ENCODE data around the gene OR6C70. TPM values are rescaled to one million over a fixed set of nuclear protein-coding genes. Genes with fewer than 3 reads are reported as not detected.
"Not testable (repeated sequence)": the region's sequence is repeated elsewhere in the genome, so short reads cannot be mapped to it uniquely, and the experiment has no call there.

OR6C70 gene
- total RNA-seq, 1 experiment from 2014 or later, result not detected

GRCh38 chr12:55472264-55472663, 2.3 kb upstream of the OR6C70 start:
- no TSS peak for BruUV-seq (replicated peaks)
- DNase-seq, result no peak
- Mint-ChIP-seq H3K4me3 (ENCODE audit: low read depth, unreplicated experiment) (no peak overlapping the region), H3K27ac (ENCODE audit: unreplicated experiment) (no peak overlapping the region), H3K36me3 (ENCODE audit: insufficient read depth, unreplicated experiment) (no peaks in the 10 kb centered on the region), H3K27me3 (ENCODE audit: unreplicated experiment) (no peaks in the 10 kb centered on the region), H3K9me3 (ENCODE audit: low read depth, unreplicated experiment) (no peaks in the 10 kb centered on the region), H3K4me1 (ENCODE audit: low read depth, unreplicated experiment) (no peaks in the 10 kb centered on the region)
- CTCF ChIA-PET, result interaction anchor here (1.2 kb wide), 1 partner anchor 9 kb away, joined by 3 read pairs; no protein-coding TSS in a partner anchor
- TF ChIP-seq CTCF (IDR thresholded peaks at IDR 0.05; ENCODE audit: unreplicated experiment), result no peak
- intact Hi-C loops (cut with micrococcal nuclease; ENCODE audit: unreplicated experiment), result no loop called here

- Mint-ChIP-seq H3K27me3 (ENCODE audit: unreplicated experiment) (no peaks in the 10 kb centered on the region), H3K36me3 (ENCODE audit: insufficient read depth, unreplicated experiment) (no peaks in the 10 kb centered on the region), H3K27ac (ENCODE audit: unreplicated experiment) (no peak overlapping the region), H3K4me1 (ENCODE audit: low read depth, unreplicated experiment) (no peaks in the 10 kb centered on the region), H3K9me3 (ENCODE audit: low read depth, unreplicated experiment) (no peaks in the 10 kb centered on the region), H3K4me3 (ENCODE audit: low read depth, unreplicated experiment) (no peak overlapping the region)
- BruUV-seq (replicated peaks), result no TSS peak
- TF ChIP-seq CTCF (IDR thresholded peaks at IDR 0.05; ENCODE audit: unreplicated experiment), result no peak
- intact Hi-C loops (cut with micrococcal nuclease; ENCODE audit: unreplicated experiment), result no loop called here
- CTCF ChIA-PET, result no interaction called here
- no peak for DNase-seq
Measured at GRCh38 chr12:55469291-55469690, 647 bp downstream of the OR6C70 start.

GRCh38 chr12:55467836-55468235, 2.1 kb downstream of the OR6C70 start:
- TF ChIP-seq CTCF (IDR thresholded peaks at IDR 0.05; ENCODE audit: unreplicated experiment), result no peak
- no peaks in the 10 kb centered on the region for H3K9me3 Mint-ChIP-seq (ENCODE audit: low read depth, unreplicated experiment)
- H3K27ac Mint-ChIP-seq (ENCODE audit: unreplicated experiment), result no peak overlapping the region
- peaks cover 11% of the 10 kb centered on the region for H3K27me3 Mint-ChIP-seq (ENCODE audit: unreplicated experiment)
- H3K36me3 Mint-ChIP-seq (ENCODE audit: insufficient read depth, unreplicated experiment), result no peaks in the 10 kb centered on the region
- intact Hi-C loops (cut with micrococcal nuclease; ENCODE audit: unreplicated experiment), result no loop called here
- no peaks in the 10 kb centered on the region for H3K4me1 Mint-ChIP-seq (ENCODE audit: low read depth, unreplicated experiment)
- no TSS peak for BruUV-seq (replicated peaks)
- CTCF ChIA-PET, result no interaction called here
- DNase-seq, result no peak
- H3K4me3 Mint-ChIP-seq (ENCODE audit: low read depth, unreplicated experiment), result no peak overlapping the region

DNA sequence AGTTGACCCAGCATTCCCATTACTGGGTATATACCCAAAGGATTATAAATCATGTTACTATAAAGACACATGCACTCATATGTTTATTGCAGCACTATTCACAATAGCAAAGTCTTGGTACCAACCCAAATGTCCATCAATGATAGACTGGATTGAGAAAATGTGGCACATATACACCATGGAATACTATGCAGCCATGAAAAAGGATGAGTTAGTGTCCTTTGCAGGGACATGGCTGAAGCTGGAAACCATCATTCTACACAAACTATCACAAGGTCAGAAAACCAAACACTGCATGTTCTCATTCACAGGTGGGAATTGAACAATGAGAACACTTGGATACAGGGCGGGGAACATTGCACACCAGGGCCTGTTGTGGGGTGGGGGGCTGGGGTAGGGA, 5.0 kb downstream of the OR6C70 start:
- peaks cover 14% of the 10 kb centered on the region for H3K27me3 Mint-ChIP-seq (ENCODE audit: unreplicated experiment)
- BruUV-seq (replicated peaks); intact Hi-C loops (cut with micrococcal nuclease; ENCODE audit: unreplicated experiment): not testable (repeated sequence)

DNA sequence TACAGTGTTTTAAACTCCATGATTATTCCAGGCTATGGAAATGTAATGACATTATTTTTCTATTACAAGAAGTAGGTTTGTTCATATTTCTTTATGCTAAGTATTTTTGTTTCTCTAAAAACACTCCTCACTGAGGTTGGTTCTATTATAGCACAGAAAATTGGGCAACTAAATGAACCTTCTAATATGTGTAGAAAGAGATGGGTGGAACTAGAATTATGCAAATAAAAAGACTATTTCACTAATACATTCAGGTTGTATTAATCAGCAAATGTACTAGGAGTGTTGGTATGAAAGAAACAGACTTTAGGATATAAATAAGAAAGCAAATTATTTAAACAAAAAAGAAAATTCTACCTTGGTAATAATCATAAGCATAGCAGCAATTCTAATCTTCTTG, 21.1 kb downstream of the OR6C70 start:
- H3K9me3 Mint-ChIP-seq (ENCODE audit: low read depth, unreplicated experiment), result no peaks in the 10 kb centered on the region
- no TSS peak for BruUV-seq (replicated peaks)
- intact Hi-C loops (cut with micrococcal nuclease; ENCODE audit: unreplicated experiment), result no loop called here
- no peak overlapping the region for H3K4me3 Mint-ChIP-seq (ENCODE audit: low read depth, unreplicated experiment)
- no peaks in the 10 kb centered on the region for H3K4me1 Mint-ChIP-seq (ENCODE audit: low read depth, unreplicated experiment)
- DNase-seq, result no peak
- H3K27me3 Mint-ChIP-seq (ENCODE audit: unreplicated experiment), result no peaks in the 10 kb centered on the region
- CTCF ChIA-PET, result no interaction called here
- H3K27ac Mint-ChIP-seq (ENCODE audit: unreplicated experiment), result no peak overlapping the region
- no peaks in the 10 kb centered on the region for H3K36me3 Mint-ChIP-seq (ENCODE audit: insufficient read depth, unreplicated experiment)
- TF ChIP-seq CTCF (IDR thresholded peaks at IDR 0.05; ENCODE audit: unreplicated experiment), result no peak

More for the DNA sequence above, 5.0 kb downstream of the OR6C70 start:
- DNase-seq; H3K9me3 Mint-ChIP-seq (ENCODE audit: low read depth, unreplicated experiment); H3K4me3 Mint-ChIP-seq (ENCODE audit: low read depth, unreplicated experiment); H3K36me3 Mint-ChIP-seq (ENCODE audit: insufficient read depth, unreplicated experiment); CTCF ChIA-PET; H3K4me1 Mint-ChIP-seq (ENCODE audit: low read depth, unreplicated experiment); H3K27ac Mint-ChIP-seq (ENCODE audit: unreplicated experiment): not testable (repeated sequence)

All from Calu3 (cell line).